ENCODE results near the gene STX1A. TPM values are rescaled to one million over a fixed set of nuclear protein-coding genes. Genes with fewer than 3 reads are reported as not detected.

Gene STX1A
- total and polyA plus RNA-seq, 2 of the 13 experiments (the other 11 are each of a cell fraction or from before 2014, with no cell fraction given) = 6.1 to 12.2 TPM

DNA sequence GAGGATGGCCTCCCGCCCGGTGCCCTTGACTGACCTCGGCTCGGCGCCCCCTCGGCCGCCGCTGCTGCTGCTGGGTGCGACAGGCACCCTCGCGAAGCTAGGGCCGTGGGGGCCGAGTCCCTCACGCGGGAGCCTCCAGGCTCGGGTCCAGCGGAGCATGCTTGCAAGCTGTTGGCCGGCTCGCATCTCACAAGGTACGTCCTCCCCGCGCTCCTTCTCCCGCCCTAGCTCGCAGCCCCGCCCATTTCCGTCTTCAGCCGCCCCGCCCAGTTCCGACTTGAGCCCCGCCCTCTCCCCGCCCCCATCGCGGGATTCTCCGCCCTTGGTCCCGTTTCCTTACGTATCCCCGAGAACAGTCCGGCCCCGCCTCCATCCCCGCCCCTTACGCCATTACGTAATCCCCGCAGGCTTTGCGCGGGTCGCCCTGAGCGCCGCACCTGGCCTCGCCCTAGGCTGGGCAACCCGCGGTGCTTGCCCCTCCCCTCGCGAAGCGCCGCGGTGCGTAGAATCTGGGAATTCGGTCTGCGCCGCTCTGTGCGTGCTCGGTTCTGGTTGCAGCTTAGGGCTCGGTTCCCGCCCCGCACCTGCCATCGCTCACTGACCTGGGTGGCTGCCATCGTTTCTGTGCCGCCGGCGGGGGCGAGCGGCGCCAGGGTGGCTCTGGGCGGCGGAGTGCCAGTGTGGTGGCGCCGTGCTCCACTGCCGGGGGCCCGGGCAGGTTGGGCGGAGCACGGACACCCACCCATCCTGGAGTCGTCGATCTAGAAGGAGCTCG, 19.3 kb upstream of the STX1A start, which contains the start of gene ABHD11 (continued):
- TF ChIP-seq ZBTB49 (CRISPR knock-in tag; IDR thresholded peaks at IDR 0.05; ENCODE audit: borderline replicate concordance) = no peak
- TF ChIP-seq, protein P1, sequence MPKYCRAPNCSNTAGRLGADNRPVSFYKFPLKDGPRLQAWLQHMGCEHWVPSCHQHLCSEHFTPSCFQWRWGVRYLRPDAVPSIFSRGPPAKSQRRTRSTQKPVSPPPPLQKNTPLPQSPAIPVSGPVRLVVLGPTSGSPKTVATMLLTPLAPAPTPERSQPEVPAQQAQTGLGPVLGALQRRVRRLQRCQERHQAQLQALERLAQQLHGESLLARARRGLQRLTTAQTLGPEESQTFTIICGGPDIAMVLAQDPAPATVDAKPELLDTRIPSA (CRISPR knock-in tag; IDR thresholded peaks at IDR 0.05; ENCODE audit: borderline replicate concordance) = no peak
- TF ChIP-seq, protein P2, sequence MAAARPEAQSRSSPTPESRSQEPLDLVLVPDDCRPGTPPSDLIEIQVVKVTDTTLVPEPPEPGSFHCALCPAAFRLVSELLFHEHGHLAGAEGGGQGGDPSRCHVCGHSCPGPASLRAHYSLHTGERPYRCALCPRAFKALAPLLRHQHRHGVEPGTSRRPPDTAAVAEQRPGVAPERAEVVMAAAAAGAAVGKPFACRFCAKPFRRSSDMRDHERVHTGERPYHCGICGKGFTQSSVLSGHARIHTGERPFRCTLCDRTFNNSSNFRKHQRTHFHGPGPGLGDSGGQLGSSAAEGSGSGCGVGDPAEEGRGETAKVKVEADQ (CRISPR knock-in tag; IDR thresholded peaks at IDR 0.05; ENCODE audit: borderline replicate concordance) = no peak
- TF ChIP-seq SALL1 (CRISPR knock-in tag; IDR thresholded peaks at IDR 0.05) = peak; percentile 89
- TF ChIP-seq ATF3 (CRISPR knock-in tag; IDR thresholded peaks at IDR 0.05) = peak; percentile 49; the same call in 1 of the 2 replicates
- TF ChIP-seq HOXA3 (CRISPR knock-in tag; IDR thresholded peaks at IDR 0.05) = peak; percentile 85
- TF ChIP-seq ZZZ3 (CRISPR knock-in tag; IDR thresholded peaks at IDR 0.05; ENCODE audit: borderline replicate concordance) = peak; percentile 76; the same call in 1 of the 2 replicates
- peak; percentile 48 for TF ChIP-seq KLF6 (CRISPR knock-in tag; IDR thresholded peaks at IDR 0.05)
- peak; percentile 76; the same call in 1 of the 2 replicates for TF ChIP-seq ZFP91 (CRISPR knock-in tag; IDR thresholded peaks at IDR 0.05; ENCODE audit: borderline replicate concordance)
- 0 out of 2 replicates have a peak, but pooled peaks have one; percentile 66 for TF ChIP-seq ZNF782 (CRISPR knock-in tag; IDR thresholded peaks at IDR 0.05; ENCODE audit: borderline replicate concordance)
- TF ChIP-seq ZNF501 (CRISPR knock-in tag; IDR thresholded peaks at IDR 0.05) = peak; percentile 82
- TF ChIP-seq, protein P3, sequence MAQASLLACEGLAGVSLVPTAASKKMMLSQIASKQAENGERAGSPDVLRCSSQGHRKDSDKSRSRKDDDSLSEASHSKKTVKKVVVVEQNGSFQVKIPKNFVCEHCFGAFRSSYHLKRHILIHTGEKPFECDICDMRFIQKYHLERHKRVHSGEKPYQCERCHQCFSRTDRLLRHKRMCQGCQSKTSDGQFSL (CRISPR knock-in tag; IDR thresholded peaks at IDR 0.05) = peak; percentile 53; the same call in 1 of the 2 replicates
- peak; percentile 30; the same call in 1 of the 2 replicates for TF ChIP-seq HMG20A (CRISPR knock-in tag; IDR thresholded peaks at IDR 0.05; ENCODE audit: borderline replicate concordance)
- peak; percentile 86 for TF ChIP-seq ZSCAN9 (CRISPR knock-in tag; IDR thresholded peaks at IDR 0.05; ENCODE audit: borderline replicate concordance)
- TF ChIP-seq ZNF773 (CRISPR knock-in tag; IDR thresholded peaks at IDR 0.05; ENCODE audit: borderline replicate concordance) = 0 out of 2 replicates have a peak, but pooled peaks have one; percentile 34
- 0 out of 2 replicates have a peak, but pooled peaks have one; percentile 75 for TF ChIP-seq KMT2B (CRISPR knock-in tag; IDR thresholded peaks at IDR 0.05)
- TF ChIP-seq ZNF614 (CRISPR knock-in tag; IDR thresholded peaks at IDR 0.05; ENCODE audit: borderline replicate concordance) = peak; percentile 72; the same call in 1 of the 2 replicates
- TF ChIP-seq TARDBP (CRISPR knock-in tag; IDR thresholded peaks at IDR 0.05) = peak; percentile 83
- TF ChIP-seq ZNF589 (CRISPR knock-in tag; conservative IDR thresholded peaks at IDR 0.05) = peak; percentile 44; the same call in 1 of the 2 replicates
- no peak for TF ChIP-seq MTA3 (CRISPR knock-in tag; IDR thresholded peaks at IDR 0.05)
- no peak; the same call in 1 of the 2 replicates for TF ChIP-seq THRA (CRISPR knock-in tag; IDR thresholded peaks at IDR 0.05; ENCODE audit: borderline replicate concordance)
